CD8-positive, alpha-beta memory T cell (primary cell): Measurements from ENCODE around the gene PPP2R5D. TPM values are rescaled to one million over a fixed set of nuclear protein-coding genes. Genes with fewer than 3 reads are reported as not detected.

Experiments
- CTCF ChIA-PET: fragments of 350-600 bp; sonication (Branson Sonifier 250); formaldehyde crosslinking; loops from one replicate; lab custom pipeline; 2021; ENCODE audit warnings: antibody characterized with exemption; lab: Charles Lee
- POLR2A ChIA-PET: fragments of 350-600 bp; sonication (Branson Sonifier 250); formaldehyde crosslinking; loops from one replicate; lab custom pipeline; 2021; ENCODE audit warnings: antibody characterized with exemption; lab: Charles Lee
- DNase-seq, 5 donors: peaks; one replicate each; pipeline versions ENCODE4 v3.0.0 to v3.0.0-alpha.2; 2020 to 2022; ENCODE audit warnings: mixed read lengths in 1 of 5
- H3K27ac ChIP-seq: one replicate; pipeline ENCODE4 v1.7.0; 2013; ENCODE audit warnings: low read depth, mild to moderate bottlenecking, low read length, moderate library complexity
- H3K27me3 ChIP-seq: 2 replicates; pipeline ENCODE4 v1.7.0; 2013; ENCODE audit warnings: low read length, mild to moderate bottlenecking; ENCODE audit not compliant: insufficient read depth, poor library complexity, severe bottlenecking
- H3K36me3 ChIP-seq: 2 replicates; pipeline ENCODE4 v1.7.0; 2013; ENCODE audit warnings: mild to moderate bottlenecking, low read length, moderate library complexity; ENCODE audit not compliant: insufficient read depth
- H3K4me1 ChIP-seq: 2 replicates; pipeline ENCODE4 v1.7.0; 2013; ENCODE audit warnings: mild to moderate bottlenecking, low read length, moderate library complexity; ENCODE audit not compliant: insufficient read depth
- H3K4me3 ChIP-seq: 2 replicates; pipeline ENCODE4 v1.7.0; 2013; ENCODE audit warnings: mild to moderate bottlenecking, low read length
- H3K9me3 ChIP-seq: 2 replicates; pipeline ENCODE4 v1.7.0; 2013; ENCODE audit warnings: mild to moderate bottlenecking, low read length
- H3K27ac Mint-ChIP-seq, 8 donors: one replicate each; pipeline ENCODE4 v1.8.0; 2020 to 2021; ENCODE audit warnings: mixed read lengths in 8 of 8, mild to moderate bottlenecking in 6 of 8, inconsistent platforms in 3 of 8, moderate library complexity in 3 of 8
- H3K27me3 Mint-ChIP-seq, 2 donors: one replicate each; pipeline ENCODE4 v1.8.0; 2020 to 2021; ENCODE audit warnings: mixed read lengths in 2 of 2, mild to moderate bottlenecking in 1 of 2, moderate library complexity in 1 of 2
- H3K36me3 Mint-ChIP-seq, 3 donors: one replicate each; pipeline ENCODE4 v1.8.0; 2020 to 2021; ENCODE audit warnings: mixed read lengths in 3 of 3, inconsistent platforms in 1 of 3, mild to moderate bottlenecking in 1 of 3
- H3K4me1 Mint-ChIP-seq, 3 donors: one replicate each; pipeline ENCODE4 v1.8.0; 2020 to 2021; ENCODE audit warnings: mixed read lengths in 3 of 3, inconsistent platforms in 1 of 3, mild to moderate bottlenecking in 1 of 3
- H3K4me3 Mint-ChIP-seq, 7 donors: one replicate each; pipeline ENCODE4 v1.8.0; 2020 to 2021; ENCODE audit warnings: mixed read lengths in 7 of 7, mild to moderate bottlenecking in 6 of 7, moderate library complexity in 4 of 7, inconsistent platforms in 2 of 7
- H3K9me3 Mint-ChIP-seq, 5 donors: one replicate each; pipeline ENCODE4 v1.8.0; 2020 to 2022; ENCODE audit warnings: mixed read lengths in 5 of 5, mild to moderate bottlenecking in 3 of 5, moderate library complexity in 2 of 5, inconsistent platforms in 1 of 5
- polyA plus RNA-seq: library from polyadenylated mRNA; unstranded; fragments of 300-500 nt; fragmentation: Illumina TruSeq; gene quantifications from one replicate; pipeline ENCODE4 v1.2.3, GENCODE V29; 2021
- total RNA-seq, 2 experiments: library from RNA; stranded (reverse); gene quantifications; one replicate each; pipeline ENCODE4 v1.2.3, GENCODE V29; 2021

Gene PPP2R5D
- total and polyA plus RNA-seq, 3 experiments from 2014 or later: 32.5 to 52.4 (median 52.2) TPM

GRCh38 chr6:42966571-42966970, 17.8 kb upstream of the PPP2R5D start:
- CTCF ChIA-PET: interaction anchor here (0.7 to 1.8 kb wide), 2 partner anchors 12 to 177 kb away, joined by 3 to 6 read pairs; partner anchors contain the start of gene PEX6
- Mint-ChIP-seq H3K27me3 (no peaks in the 10 kb centered on the region), H3K9me3 (no peaks in the 10 kb centered on the region), H3K36me3 (peaks cover 0 to 69% (median 2%) of the 10 kb centered on the region in 3 donors), H3K27ac (peak overlapping the region in 2 of 8 donors; percentile 24 to 89), H3K4me1 (peaks cover 0 to 5% (median 0%) of the 10 kb centered on the region in 3 donors), H3K4me3 (no peak overlapping the region)
- DNase-seq: no peak
- Histone ChIP-seq H3K4me1 (no peaks in the 10 kb centered on the region), H3K27me3 (no peaks in the 10 kb centered on the region), H3K9me3 (no peaks in the 10 kb centered on the region), H3K27ac (no peak overlapping the region), H3K4me3 (no peak overlapping the region), H3K36me3 (peaks cover 14% of the 10 kb centered on the region)
- POLR2A ChIA-PET: no interaction called here

- Mint-ChIP-seq H3K27ac (no peak overlapping the region), H3K9me3 (no peaks in the 10 kb centered on the region), H3K4me3 (no peak overlapping the region), H3K27me3 (no peaks in the 10 kb centered on the region), H3K36me3 (peaks cover 0 to 66% (median 4%) of the 10 kb centered on the region in 3 donors), H3K4me1 (no peaks in the 10 kb centered on the region)
- ChIA-PET POLR2A (interaction anchor here (0.5 kb wide), 1 partner anchor 34 kb away, joined by 3 read pairs; no protein-coding TSS in a partner anchor), CTCF (no interaction called here)
- no peak for DNase-seq
- Histone ChIP-seq H3K4me3 (no peak overlapping the region), H3K9me3 (no peaks in the 10 kb centered on the region), H3K27ac (no peak overlapping the region), H3K27me3 (no peaks in the 10 kb centered on the region), H3K36me3 (peaks cover 14% of the 10 kb centered on the region), H3K4me1 (no peaks in the 10 kb centered on the region)
Observed at GRCh38 chr6:42967228-42967627, 17.1 kb upstream of the PPP2R5D start.

- H3K9me3 ChIP-seq: no peaks in the 10 kb centered on the region
- Mint-ChIP-seq H3K4me1 (no peaks in the 10 kb centered on the region), H3K9me3 (no peaks in the 10 kb centered on the region), H3K27me3 (no peaks in the 10 kb centered on the region), H3K4me3 (no peak overlapping the region), H3K36me3 (peaks cover 0 to 64% (median 4%) of the 10 kb centered on the region in 3 donors), H3K27ac (no peak overlapping the region)
- peaks cover 14% of the 10 kb centered on the region for H3K36me3 ChIP-seq
- H3K4me1 ChIP-seq: no peaks in the 10 kb centered on the region
- no peaks in the 10 kb centered on the region for H3K27me3 ChIP-seq
- POLR2A ChIA-PET: no interaction called here
- CTCF ChIA-PET: no interaction called here
- no peak for DNase-seq
- no peak overlapping the region for H3K27ac ChIP-seq
- no peak overlapping the region for H3K4me3 ChIP-seq
Observed at GRCh38 chr6:42968126-42968701, 16.2 kb upstream of the PPP2R5D start.

- Histone ChIP-seq H3K4me1 (no peaks in the 10 kb centered on the region), H3K9me3 (no peaks in the 10 kb centered on the region), H3K27me3 (no peaks in the 10 kb centered on the region), H3K36me3 (peaks cover 14% of the 10 kb centered on the region), H3K27ac (no peak overlapping the region), H3K4me3 (no peak overlapping the region)
- no peaks in the 10 kb centered on the region for H3K27me3 Mint-ChIP-seq
- DNase-seq: no peak
- peaks cover 0 to 3% (median 1%) of the 10 kb centered on the region in 3 donors for H3K4me1 Mint-ChIP-seq
- ChIA-PET CTCF (no interaction called here), POLR2A (no interaction called here)
- H3K36me3 Mint-ChIP-seq: peaks cover 0 to 64% (median 4%) of the 10 kb centered on the region in 3 donors
- no peak overlapping the region for H3K27ac Mint-ChIP-seq
- no peaks in the 10 kb centered on the region for H3K9me3 Mint-ChIP-seq
- H3K4me3 Mint-ChIP-seq: no peak overlapping the region
Observed at GRCh38 chr6:42968783-42969182, 15.6 kb upstream of the PPP2R5D start.

- Histone ChIP-seq H3K4me1 (no peaks in the 10 kb centered on the region), H3K36me3 (peaks cover 14% of the 10 kb centered on the region)
- POLR2A ChIA-PET: no interaction called here
Observed at GRCh38 chr6:42969431-42969830, 14.9 kb upstream of the PPP2R5D start.

GRCh38 chr6:42969934-42970333, 14.4 kb upstream of the PPP2R5D start:
- Histone ChIP-seq H3K4me1 (no peaks in the 10 kb centered on the region), H3K4me3 (no peak overlapping the region), H3K27ac (no peak overlapping the region), H3K9me3 (no peaks in the 10 kb centered on the region), H3K36me3 (peaks cover 14% of the 10 kb centered on the region), H3K27me3 (no peaks in the 10 kb centered on the region)
- Mint-ChIP-seq H3K36me3 (peaks cover 0 to 61% (median 4%) of the 10 kb centered on the region in 3 donors), H3K9me3 (no peaks in the 10 kb centered on the region), H3K4me1 (peaks cover 2 to 11% (median 6%) of the 10 kb centered on the region in 3 donors), H3K27me3 (no peaks in the 10 kb centered on the region), H3K27ac (peak overlapping the region in 1 of 8 donors; percentile 50), H3K4me3 (no peak overlapping the region)
- POLR2A ChIA-PET: no interaction called here
- CTCF ChIA-PET: no interaction called here
- DNase-seq: no peak

More at GRCh38 chr6:42969431-42969830, 14.9 kb upstream of the PPP2R5D start:
- CTCF ChIA-PET: no interaction called here
- no peak for DNase-seq
- Histone ChIP-seq H3K27ac (no peak overlapping the region), H3K9me3 (no peaks in the 10 kb centered on the region), H3K27me3 (no peaks in the 10 kb centered on the region), H3K4me3 (no peak overlapping the region)
- Mint-ChIP-seq H3K36me3 (peaks cover 0 to 62% (median 4%) of the 10 kb centered on the region in 3 donors), H3K4me1 (peaks cover 2 to 7% (median 4%) of the 10 kb centered on the region in 3 donors), H3K9me3 (no peaks in the 10 kb centered on the region), H3K27ac (no peak overlapping the region), H3K27me3 (no peaks in the 10 kb centered on the region), H3K4me3 (no peak overlapping the region)

- no peaks in the 10 kb centered on the region for H3K27me3 Mint-ChIP-seq
- H3K27ac Mint-ChIP-seq: peak overlapping the region in 2 of 8 donors; percentile 35 to 47
- no peak overlapping the region for H3K4me3 Mint-ChIP-seq
- Histone ChIP-seq H3K36me3 (peaks cover 14% of the 10 kb centered on the region), H3K9me3 (no peaks in the 10 kb centered on the region), H3K4me3 (no peak overlapping the region), H3K4me1 (peaks cover 5% of the 10 kb centered on the region), H3K27me3 (no peaks in the 10 kb centered on the region), H3K27ac (peak overlapping the region; percentile 13)
- CTCF ChIA-PET: no interaction called here
- no peaks in the 10 kb centered on the region for H3K9me3 Mint-ChIP-seq
- POLR2A ChIA-PET: interaction anchor here (1.4 kb wide), 1 partner anchor 13 kb away, joined by 3 read pairs; the partner anchor contains the start of gene PPP2R5D
- peaks cover 2 to 19% (median 10%) of the 10 kb centered on the region in 3 donors for H3K4me1 Mint-ChIP-seq
- DNase-seq: no peak
- H3K36me3 Mint-ChIP-seq: peaks cover 0 to 52% (median 4%) of the 10 kb centered on the region in 3 donors
Observed at GRCh38 chr6:42970871-42971612, 13.3 kb upstream of the PPP2R5D start.
